Esophagus muscularis mucosa (tissue), 4 donors: Measurements from ENCODE around the gene LIPN.

Source experiments
- EP300 ChIP-seq: sonication (generic); formaldehyde crosslinking; IDR thresholded peaks from one replicate; pipeline ENCODE4 v1.6.1; 2017; ENCODE audit warnings: antibody characterized with exemption
- POLR2A ChIP-seq: fragments of 450-650 bp; IDR thresholded peaks from one replicate; pipeline ENCODE4 v1.6.1; 2017; ENCODE audit warnings: antibody characterized with exemption, moderate library complexity, mild to moderate bottlenecking, low read depth
- POLR2AphosphoS5 ChIP-seq, 2 donors: sonication (generic); formaldehyde crosslinking; IDR thresholded peaks; one replicate each; pipeline ENCODE4 v1.6.1; 2017; ENCODE audit warnings: antibody characterized with exemption in 2 of 2
- TF ChIP-seq, protein P1 (sequence below), 3 experiments: fragments of 200-600 bp in 2 of 3; fragments of 450-650 bp in 1 of 3; sonication (generic) in 2 of 3; IDR thresholded peaks; one replicate each; pipeline ENCODE4 v1.5.1; 2017 to 2019; ENCODE audit warnings: antibody characterized with exemption in 3 of 3, mild to moderate bottlenecking in 2 of 3, moderate library complexity in 1 of 3

DNA sequence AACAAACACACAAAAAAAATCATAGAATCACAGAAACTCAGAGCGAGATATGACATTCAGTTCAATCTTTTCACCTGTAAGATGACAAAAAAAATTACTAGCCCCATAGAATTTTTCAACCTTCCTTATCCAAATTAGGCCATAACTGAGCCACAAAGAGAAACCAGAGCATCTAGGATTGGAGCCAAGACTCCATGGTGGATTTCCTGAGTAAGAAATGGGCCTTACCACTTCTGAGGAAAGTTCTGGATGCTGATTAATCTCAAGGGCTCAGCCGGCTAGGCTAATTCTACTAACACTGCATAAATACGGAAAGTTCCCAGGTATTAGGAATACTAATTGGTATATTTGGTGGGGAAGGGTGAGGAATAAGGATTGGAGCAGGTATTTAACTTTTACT, 59.5 kb downstream of the LIPN start:
- TF ChIP-seq, protein P1, sequence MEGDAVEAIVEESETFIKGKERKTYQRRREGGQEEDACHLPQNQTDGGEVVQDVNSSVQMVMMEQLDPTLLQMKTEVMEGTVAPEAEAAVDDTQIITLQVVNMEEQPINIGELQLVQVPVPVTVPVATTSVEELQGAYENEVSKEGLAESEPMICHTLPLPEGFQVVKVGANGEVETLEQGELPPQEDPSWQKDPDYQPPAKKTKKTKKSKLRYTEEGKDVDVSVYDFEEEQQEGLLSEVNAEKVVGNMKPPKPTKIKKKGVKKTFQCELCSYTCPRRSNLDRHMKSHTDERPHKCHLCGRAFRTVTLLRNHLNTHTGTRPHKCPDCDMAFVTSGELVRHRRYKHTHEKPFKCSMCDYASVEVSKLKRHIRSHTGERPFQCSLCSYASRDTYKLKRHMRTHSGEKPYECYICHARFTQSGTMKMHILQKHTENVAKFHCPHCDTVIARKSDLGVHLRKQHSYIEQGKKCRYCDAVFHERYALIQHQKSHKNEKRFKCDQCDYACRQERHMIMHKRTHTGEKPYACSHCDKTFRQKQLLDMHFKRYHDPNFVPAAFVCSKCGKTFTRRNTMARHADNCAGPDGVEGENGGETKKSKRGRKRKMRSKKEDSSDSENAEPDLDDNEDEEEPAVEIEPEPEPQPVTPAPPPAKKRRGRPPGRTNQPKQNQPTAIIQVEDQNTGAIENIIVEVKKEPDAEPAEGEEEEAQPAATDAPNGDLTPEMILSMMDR (IDR thresholded peaks at IDR 0.05): no peak
- TF ChIP-seq POLR2AphosphoS5 (IDR thresholded peaks at IDR 0.05) (no peak), POLR2A (no peak), EP300 (no peak)
